ENCODE measurements around the gene PTPRD. TPM values are rescaled to one million over a fixed set of nuclear protein-coding genes. Genes with fewer than 3 reads are reported as not detected.

PTPRD gene
- total and polyA plus RNA-seq, 2 experiments from 2014 or later, result 11.5 to 58.0 TPM

DNA sequence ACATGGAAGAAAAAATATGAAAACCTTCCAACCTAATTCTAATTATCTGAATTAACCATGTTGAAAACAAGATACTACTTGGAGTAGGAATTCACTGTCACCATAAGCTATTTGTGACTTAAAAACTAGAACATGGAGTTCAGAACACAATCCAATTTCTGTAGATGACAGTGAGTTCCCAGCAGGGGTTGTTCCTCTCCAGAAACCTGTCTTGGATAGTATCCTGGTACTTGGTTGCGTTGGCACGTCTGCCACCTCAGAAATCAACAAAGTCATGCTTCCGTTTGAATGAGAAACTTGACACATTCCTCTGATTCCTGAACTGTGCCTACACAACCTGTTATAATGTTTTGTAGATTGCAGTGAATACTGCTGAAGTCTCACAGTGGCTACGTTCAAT lies 2023.3 kb downstream of the PTPRD start:
- Histone ChIP-seq H4K20me1 (replicated peaks; ENCODE audit: insufficient read depth) (no peaks in the 10 kb centered on the region), H3K4me1 (ENCODE audit: insufficient read depth) (no peaks in the 10 kb centered on the region), H3K36me3 (ENCODE audit: insufficient read depth) (no peaks in the 10 kb centered on the region), H3F3A (replicated peaks; ENCODE audit: low read depth) (no peaks in the 10 kb centered on the region), H3K4me3 (no peak overlapping the region), H3K4me2 (no peak overlapping the region), H3K27me3 (ENCODE audit: insufficient read depth) (no peaks in the 10 kb centered on the region), H3K79me2 (replicated peaks; ENCODE audit: insufficient read depth) (no peaks in the 10 kb centered on the region), H3K27ac (ENCODE audit: low read depth) (no peak overlapping the region), H3K9me2 (ENCODE audit: insufficient read depth) (0 out of 2 replicates have a peak, but pooled peaks cover 3% of the 10 kb centered on the region), H2AFZ (no peak overlapping the region)
- Mint-ChIP-seq H3K4me1 (no peaks in the 10 kb centered on the region), H3K36me3 (ENCODE audit: low read depth) (peaks cover 6% of the 10 kb centered on the region; the same call in 1 of the 3 replicates), H3K4me3 (no peak overlapping the region), H3K27ac (no peak overlapping the region), H3K27me3 (ENCODE audit: insufficient read depth, low read depth, poor library complexity) (peaks cover 4% of the 10 kb centered on the region), H3K9me3 (no peaks in the 10 kb centered on the region)
- DNase-seq (ENCODE audit: low spot score) (no peak), ATAC-seq (no peak)
- TF ChIP-seq, protein P1, sequence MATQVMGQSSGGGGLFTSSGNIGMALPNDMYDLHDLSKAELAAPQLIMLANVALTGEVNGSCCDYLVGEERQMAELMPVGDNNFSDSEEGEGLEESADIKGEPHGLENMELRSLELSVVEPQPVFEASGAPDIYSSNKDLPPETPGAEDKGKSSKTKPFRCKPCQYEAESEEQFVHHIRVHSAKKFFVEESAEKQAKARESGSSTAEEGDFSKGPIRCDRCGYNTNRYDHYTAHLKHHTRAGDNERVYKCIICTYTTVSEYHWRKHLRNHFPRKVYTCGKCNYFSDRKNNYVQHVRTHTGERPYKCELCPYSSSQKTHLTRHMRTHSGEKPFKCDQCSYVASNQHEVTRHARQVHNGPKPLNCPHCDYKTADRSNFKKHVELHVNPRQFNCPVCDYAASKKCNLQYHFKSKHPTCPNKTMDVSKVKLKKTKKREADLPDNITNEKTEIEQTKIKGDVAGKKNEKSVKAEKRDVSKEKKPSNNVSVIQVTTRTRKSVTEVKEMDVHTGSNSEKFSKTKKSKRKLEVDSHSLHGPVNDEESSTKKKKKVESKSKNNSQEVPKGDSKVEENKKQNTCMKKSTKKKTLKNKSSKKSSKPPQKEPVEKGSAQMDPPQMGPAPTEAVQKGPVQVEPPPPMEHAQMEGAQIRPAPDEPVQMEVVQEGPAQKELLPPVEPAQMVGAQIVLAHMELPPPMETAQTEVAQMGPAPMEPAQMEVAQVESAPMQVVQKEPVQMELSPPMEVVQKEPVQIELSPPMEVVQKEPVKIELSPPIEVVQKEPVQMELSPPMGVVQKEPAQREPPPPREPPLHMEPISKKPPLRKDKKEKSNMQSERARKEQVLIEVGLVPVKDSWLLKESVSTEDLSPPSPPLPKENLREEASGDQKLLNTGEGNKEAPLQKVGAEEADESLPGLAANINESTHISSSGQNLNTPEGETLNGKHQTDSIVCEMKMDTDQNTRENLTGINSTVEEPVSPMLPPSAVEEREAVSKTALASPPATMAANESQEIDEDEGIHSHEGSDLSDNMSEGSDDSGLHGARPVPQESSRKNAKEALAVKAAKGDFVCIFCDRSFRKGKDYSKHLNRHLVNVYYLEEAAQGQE (IDR thresholded peaks at IDR 0.05; ENCODE audit: unreplicated experiment), result no peak
- TF ChIP-seq ZNF114 (CRISPR knock-in tag; IDR thresholded peaks at IDR 0.05) (no peak), EZH2phosphoT487 (IDR thresholded peaks at IDR 0.05; ENCODE audit: unreplicated experiment) (no peak), CREB1 (CRISPR knock-in tag; IDR thresholded peaks at IDR 0.05; ENCODE audit: low read depth) (no peak), EZH2 (IDR thresholded peaks at IDR 0.05; ENCODE audit: low read depth, unreplicated experiment) (no peak), STAT1 (IDR thresholded peaks at IDR 0.05; ENCODE audit: unreplicated experiment) (no peak), NANOG (IDR thresholded peaks at IDR 0.05; ENCODE audit: borderline replicate concordance) (no peak), CTCF (conservative IDR thresholded peaks at IDR 0.05; ENCODE audit: low read depth in 2 of 2) (no peak)
- TF ChIP-seq, protein P2, sequence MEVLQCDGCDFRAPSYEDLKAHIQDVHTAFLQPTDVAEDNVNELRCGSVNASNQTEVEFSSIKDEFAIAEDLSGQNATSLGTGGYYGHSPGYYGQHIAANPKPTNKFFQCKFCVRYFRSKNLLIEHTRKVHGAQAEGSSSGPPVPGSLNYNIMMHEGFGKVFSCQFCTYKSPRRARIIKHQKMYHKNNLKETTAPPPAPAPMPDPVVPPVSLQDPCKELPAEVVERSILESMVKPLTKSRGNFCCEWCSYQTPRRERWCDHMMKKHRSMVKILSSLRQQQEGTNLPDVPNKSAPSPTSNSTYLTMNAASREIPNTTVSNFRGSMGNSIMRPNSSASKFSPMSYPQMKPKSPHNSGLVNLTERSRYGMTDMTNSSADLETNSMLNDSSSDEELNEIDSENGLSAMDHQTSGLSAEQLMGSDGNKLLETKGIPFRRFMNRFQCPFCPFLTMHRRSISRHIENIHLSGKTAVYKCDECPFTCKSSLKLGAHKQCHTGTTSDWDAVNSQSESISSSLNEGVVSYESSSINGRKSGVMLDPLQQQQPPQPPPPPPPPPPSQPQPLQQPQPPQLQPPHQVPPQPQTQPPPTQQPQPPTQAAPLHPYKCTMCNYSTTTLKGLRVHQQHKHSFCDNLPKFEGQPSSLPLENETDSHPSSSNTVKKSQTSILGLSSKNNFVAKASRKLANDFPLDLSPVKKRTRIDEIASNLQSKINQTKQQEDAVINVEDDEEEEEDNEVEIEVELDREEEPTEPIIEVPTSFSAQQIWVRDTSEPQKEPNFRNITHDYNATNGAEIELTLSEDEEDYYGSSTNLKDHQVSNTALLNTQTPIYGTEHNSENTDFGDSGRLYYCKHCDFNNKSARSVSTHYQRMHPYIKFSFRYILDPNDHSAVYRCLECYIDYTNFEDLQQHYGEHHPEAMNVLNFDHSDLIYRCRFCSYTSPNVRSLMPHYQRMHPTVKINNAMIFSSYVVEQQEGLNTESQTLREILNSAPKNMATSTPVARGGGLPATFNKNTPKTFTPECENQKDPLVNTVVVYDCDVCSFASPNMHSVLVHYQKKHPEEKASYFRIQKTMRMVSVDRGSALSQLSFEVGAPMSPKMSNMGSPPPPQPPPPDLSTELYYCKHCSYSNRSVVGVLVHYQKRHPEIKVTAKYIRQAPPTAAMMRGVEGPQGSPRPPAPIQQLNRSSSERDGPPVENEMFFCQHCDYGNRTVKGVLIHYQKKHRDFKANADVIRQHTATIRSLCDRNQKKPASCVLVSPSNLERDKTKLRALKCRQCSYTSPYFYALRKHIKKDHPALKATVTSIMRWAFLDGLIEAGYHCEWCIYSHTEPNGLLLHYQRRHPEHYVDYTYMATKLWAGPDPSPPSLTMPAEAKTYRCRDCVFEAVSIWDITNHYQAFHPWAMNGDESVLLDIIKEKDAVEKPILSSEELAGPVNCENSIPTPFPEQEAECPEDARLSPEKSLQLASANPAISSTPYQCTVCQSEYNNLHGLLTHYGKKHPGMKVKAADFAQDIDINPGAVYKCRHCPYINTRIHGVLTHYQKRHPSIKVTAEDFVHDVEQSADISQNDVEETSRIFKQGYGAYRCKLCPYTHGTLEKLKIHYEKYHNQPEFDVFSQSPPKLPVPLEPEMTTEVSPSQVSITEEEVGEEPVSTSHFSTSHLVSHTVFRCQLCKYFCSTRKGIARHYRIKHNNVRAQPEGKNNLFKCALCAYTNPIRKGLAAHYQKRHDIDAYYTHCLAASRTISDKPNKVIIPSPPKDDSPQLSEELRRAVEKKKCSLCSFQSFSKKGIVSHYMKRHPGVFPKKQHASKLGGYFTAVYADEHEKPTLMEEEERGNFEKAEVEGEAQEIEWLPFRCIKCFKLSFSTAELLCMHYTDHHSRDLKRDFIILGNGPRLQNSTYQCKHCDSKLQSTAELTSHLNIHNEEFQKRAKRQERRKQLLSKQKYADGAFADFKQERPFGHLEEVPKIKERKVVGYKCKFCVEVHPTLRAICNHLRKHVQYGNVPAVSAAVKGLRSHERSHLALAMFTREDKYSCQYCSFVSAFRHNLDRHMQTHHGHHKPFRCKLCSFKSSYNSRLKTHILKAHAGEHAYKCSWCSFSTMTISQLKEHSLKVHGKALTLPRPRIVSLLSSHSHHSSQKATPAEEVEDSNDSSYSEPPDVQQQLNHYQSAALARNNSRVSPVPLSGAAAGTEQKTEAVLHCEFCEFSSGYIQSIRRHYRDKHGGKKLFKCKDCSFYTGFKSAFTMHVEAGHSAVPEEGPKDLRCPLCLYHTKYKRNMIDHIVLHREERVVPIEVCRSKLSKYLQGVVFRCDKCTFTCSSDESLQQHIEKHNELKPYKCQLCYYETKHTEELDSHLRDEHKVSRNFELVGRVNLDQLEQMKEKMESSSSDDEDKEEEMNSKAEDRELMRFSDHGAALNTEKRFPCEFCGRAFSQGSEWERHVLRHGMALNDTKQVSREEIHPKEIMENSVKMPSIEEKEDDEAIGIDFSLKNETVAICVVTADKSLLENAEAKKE (CRISPR knock-in tag; IDR thresholded peaks at IDR 0.05), result no peak
